Nucleus accumbens (tissue), 56 donors: ENCODE results near the gene PPIAL4G.
"Not testable (repeated sequence)": the region's sequence is repeated elsewhere in the genome, so short reads cannot be mapped to it uniquely, and the experiment has no call there.

ENCODE experiments used
- DNase-seq, 56 donors: peaks; one replicate each; lab custom pipeline; 2025; lab: John Stamatoyannopoulos, UW

The PPIAL4G gene

DNA sequence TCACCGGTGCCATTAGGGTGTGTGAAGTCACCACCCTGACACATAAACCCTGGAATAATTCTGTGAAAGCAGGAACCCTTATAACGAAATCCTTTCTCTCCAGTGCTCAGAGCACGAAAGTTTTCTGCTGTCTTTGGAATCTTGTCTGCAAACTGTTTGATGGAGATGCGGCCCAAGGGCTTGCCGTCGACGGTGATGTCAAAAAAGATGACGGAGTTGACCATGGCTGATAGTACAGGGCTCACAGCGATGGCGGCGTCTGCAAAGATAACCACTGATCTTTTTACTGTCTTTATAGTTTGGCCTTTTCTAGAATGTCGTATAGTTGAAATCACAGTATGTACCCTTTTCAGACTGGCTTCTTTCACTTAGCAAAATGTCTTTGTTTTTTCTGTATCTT, at the start of gene PPIAL4G:
PPIAL4G (minus strand) TSS at position 274 of the 400 bp plus-strand sequence; CDS start at position 224, 50 bp downstream.
- DNase-seq, result not testable (repeated sequence)

GRCh38 chr1:148532158-148532557, 49.1 kb upstream of the PPIAL4G start:
- not testable (repeated sequence) for DNase-seq

DNA sequence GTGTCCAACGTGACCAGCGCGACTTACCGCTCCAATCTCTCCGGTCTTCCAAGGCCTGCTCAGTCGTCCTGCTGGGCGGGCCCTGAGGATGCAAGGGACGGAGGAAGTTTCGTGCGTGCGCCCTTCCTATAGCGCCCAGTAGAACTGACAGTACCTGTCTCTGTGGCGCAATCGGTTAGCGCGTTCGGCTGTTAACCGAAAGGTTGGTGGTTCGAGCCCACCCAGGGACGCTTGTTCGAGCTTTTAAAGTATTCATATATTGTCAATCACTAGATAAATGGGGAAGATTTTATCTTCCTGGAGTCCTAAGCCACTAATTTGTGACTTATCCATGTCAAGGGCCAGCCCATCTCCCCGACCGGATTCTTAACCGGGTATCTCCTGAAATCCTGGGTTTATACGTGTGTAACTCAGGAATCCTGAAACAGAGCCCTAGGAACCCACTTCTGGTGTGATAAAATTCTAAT, 46.0 kb upstream of the PPIAL4G start:
- peak in 12 of 56 donors; percentile 0 to 17 (median 2) for DNase-seq

DNA sequence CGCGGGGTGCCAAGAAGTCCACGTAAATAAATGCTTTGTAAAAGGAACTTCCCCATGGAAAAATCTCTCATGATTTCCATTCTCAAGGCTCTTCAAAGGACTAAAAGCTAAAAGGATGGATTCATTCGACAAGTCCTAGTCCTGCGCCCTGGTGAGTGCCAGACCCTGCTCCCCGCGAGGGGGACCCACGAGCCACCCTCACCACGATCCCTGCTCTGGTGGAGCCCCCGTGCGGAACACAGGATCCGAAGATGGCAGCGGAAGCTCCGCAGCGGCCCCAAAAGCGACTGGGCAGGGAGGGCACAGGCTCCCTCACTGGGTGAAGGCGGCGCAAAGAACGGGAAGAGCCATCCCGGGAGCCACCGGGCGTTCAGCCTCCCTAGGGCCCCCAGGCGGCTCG, 45.5 kb upstream of the PPIAL4G start:
- not testable (repeated sequence) for DNase-seq

DNA sequence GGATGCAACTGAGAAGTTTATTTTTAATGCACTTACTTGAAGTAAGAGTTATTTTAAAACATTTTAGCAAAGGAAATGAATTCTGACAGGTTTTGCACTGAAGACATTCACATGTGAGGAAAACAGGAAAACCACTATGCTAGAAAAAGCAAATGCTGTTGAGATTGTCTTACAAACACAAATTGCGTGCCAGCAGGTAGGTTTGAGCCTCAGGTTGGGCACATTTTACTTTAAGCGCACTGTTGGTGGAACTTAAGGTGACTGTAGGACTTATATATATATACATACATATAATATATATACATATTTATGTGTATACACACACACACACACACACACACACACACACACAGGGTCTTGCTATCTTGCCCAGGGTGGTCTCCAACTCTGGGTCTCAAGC, 43.5 kb upstream of the PPIAL4G start:
- not testable (repeated sequence) for DNase-seq

DNA sequence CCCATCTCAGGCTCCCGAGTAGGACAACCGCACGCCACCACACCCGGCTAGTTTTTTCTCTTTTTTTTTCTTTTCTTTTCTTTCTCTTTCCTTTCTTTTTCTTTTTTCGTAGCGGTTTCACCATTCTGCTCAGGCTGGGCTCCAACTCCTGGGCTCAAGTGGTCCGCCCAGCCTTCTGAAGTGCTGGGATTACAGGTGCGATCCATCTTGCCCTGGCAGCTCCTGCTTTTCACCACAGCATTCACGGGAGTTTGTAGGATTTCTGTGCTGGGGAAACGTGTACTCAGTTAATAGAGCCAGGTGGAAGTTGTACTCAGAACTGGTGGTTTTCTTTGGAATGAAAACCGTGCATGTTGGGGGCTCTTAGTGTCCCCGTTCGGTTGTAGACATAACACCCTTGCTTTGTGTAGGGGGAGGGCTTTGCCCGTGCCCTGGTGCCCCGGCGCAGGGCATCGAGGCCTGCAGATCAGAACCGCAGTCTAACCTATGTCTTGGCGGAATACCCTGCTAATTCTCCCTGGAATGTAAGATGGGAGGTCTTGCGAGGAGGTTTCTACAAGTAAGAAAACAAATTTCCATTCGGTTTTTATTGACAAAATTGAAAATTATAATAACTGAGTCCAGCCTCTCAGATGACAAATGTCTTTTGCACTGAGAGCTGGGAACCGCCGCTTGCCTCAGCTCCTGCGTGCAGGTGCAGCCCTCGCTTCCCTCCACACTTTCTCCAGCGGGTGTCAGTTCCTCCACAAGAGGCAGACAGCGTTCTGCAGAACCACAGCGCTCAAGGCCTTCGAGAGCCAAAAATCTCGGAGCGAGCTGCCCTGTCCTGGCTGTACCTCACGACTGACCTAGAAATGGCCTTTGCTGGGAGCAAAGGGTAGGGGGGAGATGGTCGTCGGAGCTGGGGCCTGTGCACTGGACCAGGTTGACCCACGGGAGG, 40.4 kb upstream of the PPIAL4G start:
- not testable (repeated sequence) for DNase-seq

GRCh38 chr1:148522561-148523204, 39.6 kb upstream of the PPIAL4G start:
- DNase-seq, result peak in 52 of 56 donors; percentile 2 to 89 (median 67)

GRCh38 chr1:148522072-148522471, 39.0 kb upstream of the PPIAL4G start:
- peak; percentile 1 to 88 (median 66) for DNase-seq

GRCh38 chr1:148514310-148514709, 31.2 kb upstream of the PPIAL4G start:
- DNase-seq, result not testable (repeated sequence)

GRCh38 chr1:148512571-148513184, 29.6 kb upstream of the PPIAL4G start:
- DNase-seq, result not testable (repeated sequence)

DNA sequence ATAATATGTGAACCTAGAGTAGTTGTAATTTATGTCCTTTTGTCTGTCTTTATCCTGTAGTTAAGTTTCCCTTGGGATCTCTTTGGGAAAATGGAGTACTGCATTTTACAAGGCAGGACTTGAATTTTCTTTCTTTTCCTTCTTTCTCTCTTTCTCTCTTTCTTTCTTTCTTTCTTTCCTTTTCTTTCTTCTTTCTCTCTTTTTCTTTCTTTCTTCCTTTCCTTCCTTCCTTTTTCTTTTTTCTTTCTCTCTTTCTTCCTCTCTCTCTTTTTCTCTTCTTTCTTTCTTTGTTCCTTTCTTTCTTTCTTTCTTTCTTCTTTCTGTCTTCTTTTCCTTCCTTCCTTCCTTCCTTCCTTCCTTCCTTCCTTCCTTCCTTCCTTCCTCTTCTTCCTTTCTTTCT, 10.8 kb upstream of the PPIAL4G start:
- not testable (repeated sequence) for DNase-seq

GRCh38 chr1:148481134-148481533, 2.0 kb downstream of the PPIAL4G start:
- DNase-seq, result not testable (repeated sequence)

- DNase-seq, result not testable (repeated sequence)
Observed at GRCh38 chr1:148459694-148460093, 23.4 kb downstream of the PPIAL4G start.

- peak in 25 of 56 donors; percentile 1 to 67 (median 17) for DNase-seq
Observed at GRCh38 chr1:148458901-148459581, 24.1 kb downstream of the PPIAL4G start.

GRCh38 chr1:148458398-148458797, 24.7 kb downstream of the PPIAL4G start:
- DNase-seq, result not testable (repeated sequence)

- DNase-seq, result not testable (repeated sequence)
Observed at GRCh38 chr1:148452845-148453244, 30.3 kb downstream of the PPIAL4G start.

DNA sequence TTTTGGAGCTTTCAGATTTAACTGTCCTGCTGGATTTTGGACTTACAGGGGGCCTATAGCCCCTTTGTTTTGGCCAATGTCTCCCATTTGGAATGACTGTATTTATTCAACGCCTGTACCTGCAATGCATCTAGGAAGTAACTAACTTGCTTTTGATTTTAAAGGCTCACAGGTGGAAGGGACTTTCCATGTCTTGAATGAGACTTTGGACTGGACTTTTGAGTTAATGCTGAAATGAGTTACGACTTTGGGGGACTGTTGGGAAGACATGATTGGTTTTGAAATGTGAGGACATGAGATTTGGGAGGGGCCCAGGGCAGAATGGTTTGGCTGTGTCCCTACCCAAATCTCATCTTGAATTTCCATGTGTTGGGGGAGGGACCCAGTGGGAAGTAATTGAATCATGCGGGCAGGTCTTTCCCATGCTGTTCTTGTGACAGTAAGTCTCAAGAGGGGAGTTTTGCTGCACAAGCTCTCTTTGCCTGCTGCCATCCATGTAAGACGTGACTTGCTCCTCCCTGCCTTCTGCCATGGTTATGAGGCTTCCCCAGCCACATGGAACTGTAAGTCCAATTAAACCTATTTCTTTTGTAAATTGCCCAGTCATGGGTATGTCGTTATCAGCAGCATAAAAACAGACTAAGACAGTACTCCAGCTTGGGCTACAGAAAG, 43.3 kb downstream of the PPIAL4G start:
- DNase-seq, result not testable (repeated sequence)

GRCh38 chr1:148435406-148435805, 47.7 kb downstream of the PPIAL4G start:
- DNase-seq, result peak in 1 of 56 donors; percentile 3

- no peak for DNase-seq
Observed at GRCh38 chr1:148434832-148435231, 48.3 kb downstream of the PPIAL4G start.
